HT-29 (cell line): ENCODE results near the gene NKIRAS2. TPM values are rescaled to one million over a fixed set of nuclear protein-coding genes. Genes with fewer than 3 reads are reported as not detected.

ENCODE experiments used
- DNase-seq: peaks from one replicate; pipeline ENCODE4 v3.0.0-alpha.2; 2015; ENCODE audit warnings: low spot score
- total RNA-seq: library from RNA; depleted of rRNA; stranded (reverse); fragments of >200 nt; shearing (Covaris generic); gene quantifications from 2 replicates; pipeline ENCODE4 v1.2.3, GENCODE V29; 2014

NKIRAS2 gene
- total RNA-seq, 1 experiment from 2014 or later, result 50.1 TPM

- no peak for DNase-seq
Measured at GRCh38 chr17:42026857-42027589, 7.1 kb downstream of the NKIRAS2 start.

GRCh38 chr17:42027590-42027889 lies 7.7 kb downstream of the NKIRAS2 start:
- no peak for DNase-seq

GRCh38 chr17:42027961-42028790 lies 8.3 kb downstream of the NKIRAS2 start:
- peak; percentile 66 for DNase-seq

- no peak for DNase-seq
Measured at GRCh38 chr17:42028791-42029127, 8.9 kb downstream of the NKIRAS2 start.

- DNase-seq, result no peak
Measured at GRCh38 chr17:42031584-42031983, 11.7 kb downstream of the NKIRAS2 start.

- DNase-seq, result no peak
Measured at GRCh38 chr17:42034059-42034458, 14.2 kb downstream of the NKIRAS2 start.

GRCh38 chr17:42038221-42038973 lies 18.5 kb downstream of the NKIRAS2 start:
- no peak for DNase-seq

- no peak for DNase-seq
Measured at GRCh38 chr17:42039794-42040763, 20.2 kb downstream of the NKIRAS2 start.

- DNase-seq, result no peak
Measured at GRCh38 chr17:42040818-42041217, 20.9 kb downstream of the NKIRAS2 start.

- no peak for DNase-seq
Measured at GRCh38 chr17:42041619-42042018, 21.7 kb downstream of the NKIRAS2 start.

GRCh38 chr17:42042598-42043319 lies 22.9 kb downstream of the NKIRAS2 start:
- no peak for DNase-seq

- no peak for DNase-seq
Measured at GRCh38 chr17:42045719-42046118, 25.8 kb downstream of the NKIRAS2 start.

- no peak for DNase-seq
Measured at GRCh38 chr17:42047343-42047742, 27.5 kb downstream of the NKIRAS2 start.

GRCh38 chr17:42049834-42050392 lies 30.0 kb downstream of the NKIRAS2 start:
- peak; percentile 31 for DNase-seq

- DNase-seq, result peak; percentile 44
Measured at GRCh38 chr17:42050393-42051012, 30.6 kb downstream of the NKIRAS2 start, which contains the start of gene C17orf113. Gene C17orf113, minus strand, starts transcription at chr17:42050601. Its CDS starts 7,225 bp downstream, at chr17:42043376.

GRCh38 chr17:42051013-42051400 lies 31.1 kb downstream of the NKIRAS2 start:
- DNase-seq, result no peak

- no peak for DNase-seq
Measured at GRCh38 chr17:42051645-42052044, 31.8 kb downstream of the NKIRAS2 start.

- DNase-seq, result no peak
Measured at GRCh38 chr17:42052346-42052877, 32.5 kb downstream of the NKIRAS2 start.

- DNase-seq, result no peak
Measured at GRCh38 chr17:42053731-42054500, 34.0 kb downstream of the NKIRAS2 start.
